T-helper 9 cell (primary cell): Measurements from ENCODE around the gene RAB27A.
A peak's percentile ranks its signal among the peaks of the same experiment; 100 is the strongest.
"Not testable (repeated sequence)": the region's sequence is repeated elsewhere in the genome, so short reads cannot be mapped to it uniquely, and the experiment has no call there.

Experiments
- DNase-seq: peaks from one replicate; pipeline ENCODE4 v3.0.0-alpha.2; 2020
- total RNA-seq, 2 donors: gene quantifications; one replicate each; lab custom pipeline; 2026; lab: John Stamatoyannopoulos, UW

RAB27A gene
- 24.9 to 60.6 reads per million in 2 donors for total RNA-seq

DNA sequence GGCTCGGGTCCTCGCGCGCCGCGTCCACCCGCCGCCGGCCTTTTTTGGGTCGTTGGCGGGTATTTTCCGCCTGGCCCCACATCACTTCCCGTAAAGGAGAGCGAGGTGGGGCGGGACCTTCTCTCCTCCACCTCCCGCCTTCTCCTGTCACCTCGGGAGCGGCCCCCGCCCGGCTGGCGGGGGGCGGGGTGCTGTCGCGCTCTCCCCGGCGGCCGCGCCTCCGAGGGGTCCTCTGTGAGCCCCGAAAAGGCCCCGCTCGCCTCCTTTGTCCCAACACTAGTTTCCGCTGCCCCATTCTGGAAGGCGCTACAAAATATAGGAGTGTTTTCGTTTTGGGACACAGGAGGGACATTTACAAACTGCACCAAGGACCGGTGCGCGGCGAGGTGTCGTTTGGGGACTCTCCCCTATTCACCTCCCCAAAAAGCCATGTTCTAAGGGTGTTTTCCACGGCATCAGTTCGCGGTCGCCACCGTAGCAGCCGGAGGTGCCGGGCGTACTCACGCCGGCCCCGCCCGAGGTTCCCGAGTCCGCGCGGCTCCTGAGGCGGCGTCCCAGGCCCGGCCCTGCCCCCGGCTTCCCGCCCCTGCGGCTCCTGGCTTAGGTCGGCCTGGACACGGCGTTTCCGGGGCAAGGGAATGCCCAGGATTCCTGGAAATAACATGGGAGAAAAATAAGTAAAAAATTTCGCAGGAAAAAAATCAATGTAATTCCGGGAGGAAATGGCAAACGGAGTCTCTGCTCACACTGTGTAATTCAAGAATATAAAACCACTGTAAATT is at the start of gene RAB27A:
TSS of gene RAB27A (minus strand) at position 68 of the 782 bp plus-strand sequence. CDS start 54,879 bp downstream, outside the sequence.
- peak; percentile 68 for DNase-seq

DNA sequence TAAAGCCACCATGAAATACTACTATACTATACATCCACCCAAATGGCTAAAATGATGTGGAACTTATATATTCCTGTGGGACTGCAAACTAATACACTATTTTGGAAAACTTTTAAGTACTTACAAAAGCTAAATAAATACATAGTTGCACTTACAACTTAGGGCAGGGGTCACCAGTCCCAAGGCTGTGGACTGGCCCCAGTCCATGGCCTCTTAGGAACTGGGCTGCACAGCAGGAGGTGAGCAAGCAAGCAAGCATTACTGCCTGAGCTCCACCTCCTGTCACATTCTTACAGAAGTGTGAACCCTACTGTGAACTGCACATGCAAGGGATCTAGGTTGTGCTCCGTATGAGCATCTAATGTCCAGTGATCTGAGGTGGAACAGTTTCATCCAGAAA is 47.5 kb upstream of the RAB27A start:
- DNase-seq = no peak

DNA sequence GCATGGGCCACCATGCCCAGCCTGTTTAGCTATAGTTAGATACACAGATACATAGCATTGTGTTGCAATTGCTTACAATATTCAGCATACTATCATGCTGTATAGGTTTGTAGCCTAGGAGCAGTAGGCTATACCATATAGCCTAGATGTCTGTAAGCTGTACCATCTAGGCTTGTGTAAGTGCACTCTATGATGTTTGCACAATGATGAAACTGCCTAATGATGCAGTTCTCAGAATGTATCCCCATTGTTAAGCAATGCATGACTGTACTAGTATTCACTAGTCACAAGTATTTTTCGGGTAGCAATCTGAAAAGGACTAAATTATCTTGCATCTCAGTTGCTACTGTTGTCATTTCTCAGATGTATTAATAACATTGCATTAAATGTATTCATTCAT is 45.4 kb upstream of the RAB27A start:
- DNase-seq = no peak

DNA sequence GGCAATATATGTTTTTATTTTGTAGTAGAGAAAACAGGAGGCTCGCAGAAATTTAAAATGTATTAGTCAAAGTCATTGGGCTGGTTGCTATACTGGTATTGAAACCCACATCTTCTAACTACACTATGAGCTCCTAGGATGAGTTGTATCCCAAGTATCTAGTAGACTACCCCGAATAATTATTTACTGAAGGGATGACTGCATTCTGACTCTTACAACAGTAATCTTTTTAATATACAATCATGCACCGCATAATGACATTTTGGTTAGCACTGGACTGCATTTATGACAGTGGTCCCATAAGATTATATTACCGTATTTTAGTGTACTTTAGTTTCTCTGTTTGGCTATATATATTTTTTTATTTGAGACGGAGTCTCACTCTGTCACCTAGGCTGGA is 44.8 kb upstream of the RAB27A start:
- DNase-seq = no peak

DNA sequence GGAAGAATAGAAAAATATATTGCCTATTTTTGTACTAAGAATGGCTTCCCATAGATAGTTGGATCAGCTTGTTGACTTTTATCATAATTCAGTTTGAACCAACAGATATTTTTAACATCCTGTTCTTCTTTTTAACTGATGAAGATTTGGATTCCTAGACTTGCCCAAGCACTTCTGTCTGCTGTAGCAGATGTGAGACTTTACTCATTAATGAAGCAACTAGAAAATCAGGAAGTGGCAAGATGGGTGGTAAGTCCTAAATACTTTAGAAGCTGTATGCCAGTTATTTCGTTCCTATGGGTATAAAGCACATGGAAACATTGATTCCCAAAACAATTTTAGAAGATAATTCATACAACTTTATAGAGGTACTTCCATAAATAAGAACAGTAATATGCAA is 37.8 kb upstream of the RAB27A start:
- DNase-seq = no peak

DNA sequence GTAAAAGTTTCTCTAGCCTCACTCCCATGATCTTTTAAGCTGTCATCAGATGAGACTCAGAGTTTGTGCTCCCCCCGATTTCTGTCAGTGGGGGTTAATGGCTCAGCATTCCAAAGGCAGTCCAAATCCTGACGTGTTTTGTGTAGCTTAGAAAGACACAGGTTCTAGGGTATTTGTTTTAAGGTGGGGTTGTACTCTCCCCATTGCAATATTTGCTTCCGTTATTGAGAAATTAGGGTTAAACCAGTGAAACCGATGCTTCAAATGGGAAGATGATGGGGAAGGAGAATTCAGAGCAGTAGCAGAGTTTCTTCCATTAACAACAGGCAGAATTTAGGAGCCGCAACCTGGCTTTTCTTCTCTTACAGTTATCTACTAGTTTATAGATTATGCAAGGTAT is 32.9 kb upstream of the RAB27A start:
- DNase-seq = no peak

DNA sequence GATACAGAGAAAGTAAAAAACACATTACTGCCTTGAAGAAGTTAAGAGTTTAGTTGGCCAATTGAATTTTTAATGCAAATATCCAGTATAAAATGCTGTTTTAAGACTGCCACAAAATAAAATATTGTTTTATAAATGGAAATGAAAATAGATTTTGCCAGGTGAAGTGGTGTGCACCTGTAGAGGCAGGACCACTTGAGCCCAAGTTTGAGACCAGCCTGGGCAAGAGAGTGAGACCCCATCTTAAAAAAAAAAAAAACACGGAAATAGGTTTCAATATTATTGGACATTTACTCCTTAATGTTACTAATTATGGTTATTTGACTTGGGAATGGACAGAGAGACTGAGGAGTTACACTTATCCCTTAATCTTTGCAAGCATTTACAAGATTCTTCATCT is 31.4 kb upstream of the RAB27A start:
- no peak for DNase-seq

DNA sequence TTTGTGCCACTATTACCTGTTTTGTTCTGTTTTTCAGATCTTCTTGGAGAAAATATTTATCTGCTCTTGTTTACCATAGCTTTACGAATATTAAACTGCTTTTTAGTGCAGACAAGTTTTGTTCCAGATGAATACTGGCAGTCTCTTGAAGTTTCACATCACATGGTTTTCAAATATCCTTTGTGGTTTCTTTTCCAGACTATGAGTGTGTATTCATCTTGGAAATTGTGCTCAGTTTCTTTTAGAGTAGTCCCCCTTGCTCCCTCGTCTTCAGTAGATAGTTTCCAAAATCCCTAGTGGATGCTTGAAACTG is 30.6 kb upstream of the RAB27A start:
- DNase-seq = no peak

DNA sequence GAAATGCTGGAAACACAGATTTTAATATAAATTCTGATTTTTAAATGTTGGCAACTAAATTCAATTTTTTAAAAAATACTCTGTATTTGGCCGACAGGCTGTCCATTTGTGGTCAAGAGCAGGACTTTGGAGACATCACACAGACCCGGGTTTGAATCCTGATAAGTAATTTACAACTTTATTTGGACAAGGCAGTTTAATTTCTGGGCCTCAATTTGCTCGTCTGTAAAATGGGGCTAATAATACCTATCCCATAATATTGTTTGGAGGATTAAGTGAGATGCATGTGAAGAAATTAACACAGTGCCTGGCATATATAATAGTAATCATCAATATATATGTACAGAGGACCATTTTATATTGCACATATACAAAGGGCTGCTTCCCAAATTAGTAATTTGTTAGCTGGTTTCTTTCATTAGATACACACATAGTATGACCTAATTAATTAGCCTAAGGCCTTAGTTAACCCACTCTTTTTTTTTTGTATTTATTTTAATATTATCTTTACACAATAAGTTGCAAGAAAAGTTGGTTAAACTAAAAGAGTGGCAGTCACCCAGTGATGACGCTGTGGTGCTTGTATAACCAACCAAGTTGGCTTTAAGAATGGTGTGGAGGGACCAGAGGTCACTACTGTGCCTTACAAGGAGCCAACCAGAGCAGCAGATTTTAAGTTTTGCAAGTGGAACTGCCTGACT is 30.1 kb upstream of the RAB27A start:
- DNase-seq = no peak

DNA sequence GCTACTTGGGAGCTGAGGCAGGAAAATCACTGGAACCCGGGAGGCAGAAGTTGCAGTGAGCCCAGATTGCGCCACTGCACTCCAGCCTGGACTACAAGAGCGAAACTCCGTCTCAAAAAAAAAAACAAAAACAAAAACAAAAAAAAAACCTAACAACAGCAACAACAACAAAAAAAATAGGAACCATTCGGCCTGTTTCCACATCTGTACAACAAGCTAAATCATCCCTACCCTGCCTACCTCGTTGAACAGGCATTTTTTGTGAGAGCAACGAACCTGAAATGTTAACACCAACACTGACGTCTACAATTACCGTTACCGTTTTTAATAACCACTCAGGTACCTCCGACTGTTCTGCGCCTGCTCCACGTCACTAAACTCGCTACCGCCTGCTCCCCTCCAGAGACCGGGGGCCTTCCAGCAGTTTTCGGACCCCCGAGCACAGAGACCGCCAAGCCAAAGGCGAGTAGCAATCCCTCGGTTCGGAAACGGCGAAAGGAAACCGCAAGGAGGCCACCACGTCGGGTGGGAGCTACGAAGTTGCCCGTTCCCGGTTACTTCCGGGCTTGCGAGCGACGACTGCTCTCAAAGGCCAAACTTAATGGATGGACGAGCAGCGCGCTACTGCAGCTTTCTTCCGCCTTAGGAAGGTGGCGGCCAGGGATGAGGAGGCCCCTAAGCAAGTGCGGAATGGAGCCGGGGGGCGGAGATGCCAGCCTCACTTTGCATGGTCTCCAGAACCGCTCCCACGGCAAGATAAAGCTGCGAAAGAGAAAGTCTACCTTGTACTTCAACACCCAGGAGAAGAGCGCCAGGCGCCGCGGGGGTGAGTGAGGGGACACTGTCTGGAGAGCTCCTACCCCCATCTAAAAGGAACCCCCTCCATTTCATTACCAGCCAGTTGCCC is 29.2 kb upstream of the RAB27A start, which contains the start of the genes PIGB and PIGBOS1:
TSS of gene PIGB (plus strand) at position 635 of the 907 bp plus-strand sequence. CDS start at position 664, 29 bp downstream.
TSS of gene PIGBOS1 (minus strand) at position 536 of the 907 bp plus-strand sequence. CDS start 1,331 bp downstream, outside the sequence.
- DNase-seq = peak; percentile 62

DNA sequence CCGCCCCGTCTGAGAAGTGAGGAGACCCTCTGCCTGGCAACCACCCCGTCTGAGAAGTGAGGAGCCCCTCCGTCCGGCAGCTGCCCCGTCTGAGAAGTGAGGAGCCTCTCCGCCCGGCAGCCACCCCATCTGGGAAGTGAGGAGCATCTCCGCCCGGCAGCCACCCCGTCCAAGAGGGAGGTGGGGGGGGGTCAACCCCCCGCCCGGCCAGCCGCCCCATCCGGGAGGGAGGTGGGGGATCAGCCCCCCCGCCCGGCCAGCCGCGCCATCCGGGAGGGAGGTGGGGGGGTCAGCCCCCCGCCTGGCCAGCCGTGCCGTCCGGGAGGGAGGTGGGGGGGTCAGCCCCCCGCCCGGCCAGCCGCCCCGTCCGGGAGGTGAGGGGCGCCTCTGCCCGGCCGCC is 13.2 kb upstream of the RAB27A start:
- not testable (repeated sequence) for DNase-seq

DNA sequence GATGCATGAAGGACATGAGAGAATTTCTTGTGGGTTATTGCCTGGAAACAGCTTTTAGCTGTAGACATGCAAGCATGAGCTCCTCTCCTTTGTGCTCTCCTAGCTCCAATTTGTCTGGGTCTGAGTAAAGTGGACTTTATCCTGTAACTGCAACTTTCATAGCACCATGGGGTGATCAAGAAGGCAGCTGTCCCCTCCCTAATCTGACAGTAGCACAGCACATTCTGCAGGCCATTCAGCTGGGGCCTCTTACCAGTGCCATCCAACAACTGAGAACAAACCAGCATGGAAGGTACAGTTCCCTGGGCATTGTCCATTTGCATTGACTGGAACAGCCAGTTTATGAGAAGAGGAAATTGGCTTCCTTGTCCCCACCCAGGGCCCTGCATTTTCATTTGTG is 7.7 kb upstream of the RAB27A start:
- DNase-seq = no peak

DNA sequence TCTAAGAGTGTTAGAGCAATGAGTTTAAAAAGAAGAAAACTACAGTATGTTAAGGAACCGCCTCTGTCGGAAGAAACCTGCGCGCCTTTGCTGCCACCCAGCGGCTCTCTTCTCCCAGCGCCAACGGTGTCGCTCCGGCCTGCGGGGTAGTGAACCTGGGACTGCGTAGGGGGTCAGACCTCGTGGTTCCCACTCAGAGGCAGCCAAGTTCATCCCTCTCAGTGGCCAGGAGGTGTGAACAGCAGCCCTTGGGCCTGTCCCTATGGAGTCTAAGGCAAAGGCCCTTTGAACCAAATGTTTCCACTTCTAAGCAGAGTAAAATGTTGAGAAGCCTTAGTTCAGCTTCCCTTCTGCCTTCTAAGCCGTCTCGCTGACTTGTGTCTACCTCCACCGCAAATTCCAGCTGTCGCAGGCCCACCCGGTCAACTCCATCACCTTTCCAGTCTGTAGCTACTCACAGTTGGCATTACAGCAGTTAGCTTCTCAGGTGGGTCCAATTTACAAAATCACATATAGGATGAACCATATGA is 980 bp upstream of the RAB27A start:
- DNase-seq = peak; percentile 78

DNA sequence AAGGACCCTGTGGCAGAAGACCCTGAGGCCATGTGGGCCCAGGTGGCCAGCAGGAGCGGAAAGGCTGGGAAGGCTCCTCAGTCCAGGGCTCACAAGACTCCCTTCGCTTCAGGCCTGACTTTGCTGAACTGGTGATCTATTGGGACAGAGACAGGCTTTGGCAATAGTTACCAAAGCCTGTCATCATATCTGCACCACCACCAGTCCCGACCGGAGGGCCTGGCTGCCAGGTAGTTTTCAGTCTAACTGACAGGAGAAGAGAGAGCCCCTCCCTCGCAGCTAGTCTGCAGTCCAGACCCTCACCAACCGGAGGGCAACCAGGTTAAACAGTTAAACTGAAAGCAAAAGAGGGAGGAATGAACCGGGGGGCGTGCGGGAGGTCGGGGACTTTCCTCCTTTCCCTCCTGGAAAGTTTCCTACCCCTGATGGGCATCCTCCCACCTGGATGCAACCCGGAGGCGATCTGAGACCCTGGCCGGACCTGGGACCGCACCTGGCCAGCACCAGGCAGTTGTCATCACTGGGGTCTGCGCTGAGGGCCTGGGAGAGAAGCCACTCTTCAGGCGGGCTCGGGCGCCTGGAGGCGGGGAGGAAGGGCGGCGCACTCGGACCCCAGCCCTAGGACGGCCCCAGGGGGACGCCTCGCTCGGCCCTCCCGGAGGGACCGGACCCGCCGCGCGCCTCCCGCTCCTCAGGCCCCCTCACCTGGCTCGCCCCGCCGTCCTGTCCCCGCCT is 435 bp downstream of the RAB27A start:
- DNase-seq = peak; percentile 22

DNA sequence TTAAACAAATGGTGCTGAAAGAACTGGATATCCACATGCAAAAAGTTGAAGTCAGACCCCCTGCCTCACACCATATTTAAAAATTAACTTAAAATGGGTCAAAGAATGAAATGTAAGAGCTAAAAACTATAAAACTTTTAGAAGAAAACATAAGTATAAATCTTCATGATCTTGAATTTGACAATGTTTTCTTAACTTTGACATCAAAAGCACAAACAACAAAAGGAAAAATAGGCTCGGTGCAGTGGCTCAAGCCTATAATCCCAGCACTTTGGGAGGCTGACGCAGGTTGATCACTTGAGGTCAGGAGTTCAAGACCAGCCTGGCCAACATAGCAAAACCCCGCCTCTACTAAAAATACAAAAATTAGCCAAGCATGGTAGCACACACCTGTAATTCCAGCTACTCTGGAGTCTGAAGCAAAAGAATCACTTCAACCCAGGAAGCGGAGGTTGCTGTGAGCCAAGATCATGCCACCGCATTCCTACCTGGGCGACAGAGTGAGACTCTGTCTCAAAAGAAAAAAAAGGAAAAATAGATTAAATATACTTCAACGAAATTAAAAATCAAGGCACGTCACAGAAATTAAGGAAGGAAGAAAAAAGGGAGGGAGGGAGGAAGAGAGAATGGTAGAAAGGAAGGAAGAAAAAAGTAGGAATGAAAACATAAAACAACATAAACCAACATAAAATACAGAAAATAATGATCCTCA is 1.5 kb downstream of the RAB27A start:
- no peak for DNase-seq

DNA sequence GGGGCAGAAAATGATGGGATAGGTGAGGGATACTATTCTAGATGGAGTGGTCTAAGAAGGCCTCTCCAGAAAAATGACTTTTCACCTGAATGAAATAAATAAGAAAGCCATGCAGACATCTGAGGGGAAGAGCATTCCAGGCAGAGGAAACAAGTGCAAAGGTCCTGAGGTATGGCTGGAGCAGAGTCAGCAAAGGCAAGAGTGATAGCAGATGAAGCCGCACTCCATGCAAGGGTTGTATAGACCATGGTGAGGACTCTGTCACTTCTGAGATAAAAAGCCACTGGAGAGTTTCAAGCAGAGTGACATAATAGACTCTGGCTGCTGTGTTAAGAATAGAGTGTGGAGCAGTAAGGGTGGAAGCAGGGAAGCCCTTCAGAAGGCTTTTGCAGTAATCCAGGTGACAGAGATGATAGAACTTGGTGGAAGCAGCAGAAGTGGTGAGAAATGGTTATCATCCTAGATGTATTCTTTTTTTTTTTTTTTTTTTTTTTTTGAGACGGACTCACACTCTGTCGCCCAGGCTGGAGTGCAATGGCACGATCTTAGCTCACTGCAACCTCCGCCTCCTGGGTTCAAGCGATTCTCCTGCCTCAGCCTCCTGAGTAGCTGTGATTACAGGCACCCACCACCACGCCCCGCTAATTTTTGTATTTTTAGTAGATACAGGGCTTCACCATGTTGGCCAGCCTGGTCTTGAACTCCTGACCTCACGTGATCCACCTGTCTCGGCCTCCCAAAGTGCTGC is 3.0 kb downstream of the RAB27A start:
- DNase-seq = not testable (repeated sequence)

DNA sequence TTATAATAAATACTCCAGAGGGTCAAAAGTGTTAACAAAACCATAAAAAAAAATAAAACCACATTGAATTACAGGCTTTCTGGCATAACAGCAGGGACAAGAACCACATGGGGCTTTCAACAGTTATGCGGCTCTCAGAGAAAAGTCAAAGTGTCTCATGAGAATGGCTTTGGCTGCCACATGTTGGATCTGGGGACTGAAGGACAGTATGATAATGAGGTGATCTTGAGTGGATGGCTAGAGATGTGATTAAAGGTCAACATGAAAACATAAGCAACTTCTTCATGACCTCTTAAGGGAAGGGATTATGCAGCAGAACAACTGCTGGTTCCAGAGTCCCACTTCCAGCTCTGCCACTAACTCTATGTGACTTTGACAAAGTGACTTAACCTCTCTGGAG is 5.2 kb downstream of the RAB27A start:
- no peak for DNase-seq

DNA sequence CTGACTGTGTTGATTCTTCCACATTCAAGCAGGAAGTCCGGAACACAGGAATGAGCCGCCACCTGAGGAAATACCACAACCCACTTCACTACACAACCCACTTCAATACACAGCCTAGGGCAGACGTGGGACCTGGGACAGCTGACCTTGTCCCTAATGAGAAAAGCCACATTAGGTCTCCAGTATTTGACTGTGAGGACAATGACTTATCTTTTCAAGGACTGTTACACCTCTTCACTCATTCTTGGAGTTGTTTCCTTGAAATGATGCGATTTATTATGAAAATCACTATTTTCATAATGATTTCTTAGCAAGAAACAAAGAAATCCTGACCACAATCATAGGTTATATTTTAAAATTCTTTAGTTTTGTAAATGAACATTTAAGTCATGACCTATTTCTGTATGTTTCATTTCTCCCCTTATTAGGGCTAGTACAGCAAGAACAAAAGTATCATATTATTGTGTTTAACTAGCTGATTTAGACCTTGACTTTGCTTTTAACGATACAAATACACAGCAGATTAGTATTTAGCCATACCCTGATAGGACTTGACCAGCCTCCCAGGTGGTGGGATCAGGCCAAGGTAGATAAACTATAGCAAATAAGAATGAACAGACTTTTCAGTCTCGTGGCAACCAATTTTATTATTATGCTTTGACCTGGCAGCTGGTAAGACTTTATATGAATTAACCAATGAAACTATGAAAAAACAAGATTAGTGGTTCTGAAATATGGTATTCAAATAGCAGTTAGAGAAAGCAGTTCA is 6.0 kb downstream of the RAB27A start:
- DNase-seq = no peak

DNA sequence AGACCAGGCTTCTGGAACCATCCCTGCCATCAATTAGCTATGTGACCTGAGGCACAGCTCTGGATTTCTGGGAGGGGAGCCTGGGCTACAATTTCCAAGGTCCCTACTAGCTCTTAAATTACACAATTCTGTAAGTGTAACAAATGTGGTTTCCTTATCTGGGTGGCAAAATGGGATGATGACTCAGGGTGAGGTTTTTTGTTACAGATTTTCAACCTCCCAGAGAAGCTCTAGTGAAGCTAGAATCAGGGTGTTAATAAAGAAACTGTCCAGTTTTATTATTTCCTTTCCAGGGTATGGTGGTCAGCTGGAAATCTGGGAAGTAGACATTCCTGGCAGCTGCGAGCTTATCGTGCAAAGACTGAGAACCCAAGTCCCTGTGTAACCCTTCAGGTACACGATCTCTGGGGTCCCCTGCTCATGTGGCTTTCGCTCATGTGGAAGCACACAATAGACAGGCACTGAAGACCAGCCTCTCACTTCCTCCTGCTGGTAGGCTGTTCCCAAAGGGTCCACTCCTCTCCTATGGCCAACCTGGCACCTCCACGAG is 7.3 kb downstream of the RAB27A start:
- DNase-seq = no peak
